OCI-LY7 (cell line): ENCODE data around the gene NUP42.

Source experiments
- CTCF ChIP-seq: fragments of 200-600 bp; sonication (generic); conservative IDR thresholded peaks from 2 replicates; pipeline ENCODE4 v1.5.1; 2014; ENCODE audit warnings: mild to moderate bottlenecking, antibody characterized with exemption, low read length, moderate library complexity, mixed read lengths
- EZH2phosphoT487 ChIP-seq: fragments of 200-600 bp; sonication (generic); IDR thresholded peaks from 2 replicates; pipeline ENCODE4 v1.6.1; 2018; ENCODE audit warnings: low read depth, borderline replicate concordance, mild to moderate bottlenecking, mixed run types, antibody characterized with exemption, low read length, moderate library complexity, mixed read lengths

DNA sequence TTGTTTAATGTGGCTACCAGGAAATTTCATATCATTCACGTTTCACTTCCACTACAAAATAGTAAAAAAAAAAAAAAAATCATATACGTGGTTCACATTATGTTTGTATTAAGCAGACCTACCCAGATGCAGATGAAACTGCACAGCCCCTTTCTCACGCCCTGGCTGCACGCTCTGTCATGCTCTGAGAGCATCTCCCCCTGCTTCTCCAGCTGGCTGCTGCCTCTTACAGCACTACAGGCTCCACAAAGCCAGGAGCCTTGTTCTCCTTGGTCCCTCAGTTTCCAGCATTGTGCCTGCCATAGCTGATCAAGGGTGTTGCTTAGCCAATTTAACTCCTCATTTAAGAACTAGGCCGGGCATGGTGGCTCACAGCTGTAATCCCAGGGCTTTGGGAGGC is 57.9 kb downstream of the NUP42 start:
- TF ChIP-seq CTCF (no peak), EZH2phosphoT487 (no peak)
